ENCODE data around the gene SCG5. TPM values are rescaled to one million over a fixed set of nuclear protein-coding genes. Genes with fewer than 3 reads are reported as not detected.

The SCG5 gene
- total and polyA plus RNA-seq, 4 donors = 0.77 to 4.9 (median 0.96) TPM

DNA sequence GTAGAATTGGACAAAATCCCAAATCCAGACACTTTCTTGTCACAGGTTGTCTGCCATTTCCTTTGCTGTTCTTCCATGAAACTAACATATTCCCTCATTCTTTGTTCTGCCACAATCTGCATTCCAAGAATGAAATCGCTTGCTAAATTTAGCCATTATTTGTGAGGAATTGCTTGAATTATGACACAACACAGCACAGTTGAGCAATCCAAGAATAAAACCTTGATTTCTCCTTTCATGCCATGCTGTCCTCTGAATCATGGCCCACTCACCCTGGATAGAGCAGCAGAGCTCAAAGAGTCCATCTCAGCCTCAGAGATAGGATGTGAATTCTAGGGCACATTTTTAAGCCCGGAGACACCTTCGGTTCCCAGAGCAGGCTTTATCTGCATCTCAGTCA lies 41.1 kb downstream of the SCG5 start:
- peaks cover 0 to 4% (median 0%) of the 10 kb centered on the region in 4 donors for H3K9me3 ChIP-seq (ENCODE audit: control insufficient read depth in 4 of 4, insufficient read depth in 3 of 4, low read length in 3 of 4)
- ATAC-seq (ENCODE audit: insufficient read depth, low FRiP score) (no peak), DNase-seq (peak in 2 of 3 donors; percentile 18 to 46)
- TF ChIP-seq, protein P1, sequence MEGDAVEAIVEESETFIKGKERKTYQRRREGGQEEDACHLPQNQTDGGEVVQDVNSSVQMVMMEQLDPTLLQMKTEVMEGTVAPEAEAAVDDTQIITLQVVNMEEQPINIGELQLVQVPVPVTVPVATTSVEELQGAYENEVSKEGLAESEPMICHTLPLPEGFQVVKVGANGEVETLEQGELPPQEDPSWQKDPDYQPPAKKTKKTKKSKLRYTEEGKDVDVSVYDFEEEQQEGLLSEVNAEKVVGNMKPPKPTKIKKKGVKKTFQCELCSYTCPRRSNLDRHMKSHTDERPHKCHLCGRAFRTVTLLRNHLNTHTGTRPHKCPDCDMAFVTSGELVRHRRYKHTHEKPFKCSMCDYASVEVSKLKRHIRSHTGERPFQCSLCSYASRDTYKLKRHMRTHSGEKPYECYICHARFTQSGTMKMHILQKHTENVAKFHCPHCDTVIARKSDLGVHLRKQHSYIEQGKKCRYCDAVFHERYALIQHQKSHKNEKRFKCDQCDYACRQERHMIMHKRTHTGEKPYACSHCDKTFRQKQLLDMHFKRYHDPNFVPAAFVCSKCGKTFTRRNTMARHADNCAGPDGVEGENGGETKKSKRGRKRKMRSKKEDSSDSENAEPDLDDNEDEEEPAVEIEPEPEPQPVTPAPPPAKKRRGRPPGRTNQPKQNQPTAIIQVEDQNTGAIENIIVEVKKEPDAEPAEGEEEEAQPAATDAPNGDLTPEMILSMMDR (IDR thresholded peaks at IDR 0.05; ENCODE audit: control extremely low read depth, extremely low read depth) = no peak
- no peaks in the 10 kb centered on the region for H3K36me3 ChIP-seq (ENCODE audit: control insufficient read depth in 4 of 4, insufficient read depth in 4 of 4, low read length in 4 of 4)
- H3K9ac ChIP-seq (ENCODE audit: insufficient read depth in 1 of 2, low read length in 2 of 2) = no peak overlapping the region
- H3K27ac ChIP-seq (ENCODE audit: low read depth in 1 of 2, low read length in 1 of 2) = no peak overlapping the region
- WGBS, 2 donors = 86 to 89% methylated on average over 3 of the region's 3 CpGs
- H3K4me3 ChIP-seq = no peak overlapping the region
- no peaks in the 10 kb centered on the region for H3K27me3 ChIP-seq (ENCODE audit: control insufficient read depth in 3 of 3, insufficient read depth in 3 of 3, low read length in 2 of 3)
- H3K4me1 ChIP-seq (ENCODE audit: control insufficient read depth in 5 of 5, insufficient read depth in 5 of 5, low read length in 5 of 5) = no peaks in the 10 kb centered on the region

DNA sequence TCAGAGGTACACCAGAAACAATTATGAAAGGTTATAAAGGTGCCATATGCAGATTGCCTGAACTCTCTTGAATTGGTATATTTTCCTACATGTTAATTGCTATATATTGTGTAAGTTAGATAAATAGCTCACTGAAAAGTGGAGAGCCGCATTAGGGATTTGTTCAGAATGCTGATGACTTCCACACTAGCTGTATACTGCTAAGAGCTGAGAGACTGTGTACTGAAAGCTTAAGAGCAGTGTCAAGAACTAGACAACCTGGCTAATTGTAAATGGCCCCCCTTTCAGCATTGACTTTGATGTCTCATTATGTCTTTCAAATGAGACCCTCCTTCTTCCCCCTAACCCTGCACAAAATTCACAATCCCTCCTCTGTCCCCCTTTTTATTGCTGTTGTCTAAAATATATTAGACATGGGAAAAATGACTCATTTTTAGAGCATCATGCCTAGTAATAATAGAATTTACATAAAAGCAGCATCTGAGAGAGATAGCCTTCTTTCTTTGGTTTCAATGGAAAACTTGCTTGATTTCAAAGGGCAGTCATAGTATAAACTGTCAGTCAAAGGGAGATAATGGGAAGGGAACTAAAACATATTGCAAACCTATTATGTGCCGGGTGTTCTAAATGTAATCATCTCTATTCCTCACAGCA lies 41.6 kb downstream of the SCG5 start:
- peaks cover 0 to 4% (median 0%) of the 10 kb centered on the region in 4 donors for H3K9me3 ChIP-seq (ENCODE audit: control insufficient read depth in 4 of 4, insufficient read depth in 3 of 4, low read length in 3 of 4)
- H3K27ac ChIP-seq (ENCODE audit: low read depth in 1 of 2, low read length in 1 of 2) = no peak overlapping the region
- H3K4me3 ChIP-seq = no peak overlapping the region
- no peak overlapping the region for H3K9ac ChIP-seq (ENCODE audit: insufficient read depth in 1 of 2, low read length in 2 of 2)
- ATAC-seq (ENCODE audit: insufficient read depth, low FRiP score) (no peak), DNase-seq (no peak)
- no peaks in the 10 kb centered on the region for H3K4me1 ChIP-seq (ENCODE audit: control insufficient read depth in 5 of 5, insufficient read depth in 5 of 5, low read length in 5 of 5)
- H3K36me3 ChIP-seq (ENCODE audit: control insufficient read depth in 4 of 4, insufficient read depth in 4 of 4, low read length in 4 of 4) = no peaks in the 10 kb centered on the region
- TF ChIP-seq, protein P1 (IDR thresholded peaks at IDR 0.05; ENCODE audit: control extremely low read depth, extremely low read depth) = no peak
- no peaks in the 10 kb centered on the region for H3K27me3 ChIP-seq (ENCODE audit: control insufficient read depth in 3 of 3, insufficient read depth in 3 of 3, low read length in 2 of 3)
- 86 to 96% methylated on average over 2 of the region's 2 CpGs for WGBS, 2 donors

DNA sequence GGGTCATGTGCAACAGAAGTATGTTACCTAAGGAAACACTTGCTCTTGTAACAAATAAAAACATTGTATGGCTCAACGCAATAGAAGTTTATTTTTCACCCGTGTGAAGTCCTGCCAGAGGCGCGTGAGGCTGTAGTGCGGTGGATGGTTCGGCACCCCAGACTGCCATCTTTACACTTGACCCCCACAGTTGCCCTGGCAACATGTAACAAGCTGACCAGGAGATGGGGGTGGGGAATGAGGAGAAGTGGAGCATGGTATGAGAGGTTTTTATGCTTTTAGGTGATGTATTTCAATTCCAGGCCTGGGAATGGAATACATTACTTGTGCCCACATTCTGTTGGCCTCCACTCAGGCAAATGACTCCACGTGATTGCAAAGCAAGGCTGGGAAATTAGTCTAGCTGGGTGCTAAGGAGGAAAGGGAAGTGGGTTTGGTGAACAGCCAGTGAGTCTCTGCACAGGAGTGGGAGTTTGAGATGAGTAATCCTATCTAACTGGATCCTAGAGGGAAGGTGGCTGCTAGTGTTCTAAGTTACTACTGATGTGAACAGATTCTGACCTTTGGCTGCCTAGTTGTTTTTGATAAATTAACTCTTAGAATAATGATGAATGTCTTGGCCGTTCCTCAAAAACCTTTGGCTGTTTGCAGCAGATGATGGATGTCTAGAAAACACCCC lies 42.5 kb downstream of the SCG5 start:
- no peaks in the 10 kb centered on the region for H3K27me3 ChIP-seq (ENCODE audit: control insufficient read depth in 3 of 3, insufficient read depth in 3 of 3, low read length in 2 of 3)
- TF ChIP-seq, protein P1 (IDR thresholded peaks at IDR 0.05; ENCODE audit: control extremely low read depth, extremely low read depth) = no peak
- ATAC-seq (ENCODE audit: insufficient read depth, low FRiP score) = peak; percentile 38
- no peak overlapping the region for H3K27ac ChIP-seq (ENCODE audit: low read depth in 1 of 2, low read length in 1 of 2)
- no peaks in the 10 kb centered on the region for H3K4me1 ChIP-seq (ENCODE audit: control insufficient read depth in 5 of 5, insufficient read depth in 5 of 5, low read length in 5 of 5)
- no peak for DNase-seq
- no peaks in the 10 kb centered on the region for H3K36me3 ChIP-seq (ENCODE audit: control insufficient read depth in 4 of 4, insufficient read depth in 4 of 4, low read length in 4 of 4)
- H3K4me3 ChIP-seq = no peak overlapping the region
- H3K9ac ChIP-seq (ENCODE audit: insufficient read depth in 1 of 2, low read length in 2 of 2) = no peak overlapping the region
- 76% methylated on average over 8 of the region's 8 CpGs for WGBS, 2 donors
- peaks cover 0 to 4% (median 0%) of the 10 kb centered on the region in 4 donors for H3K9me3 ChIP-seq (ENCODE audit: control insufficient read depth in 4 of 4, insufficient read depth in 3 of 4, low read length in 3 of 4)
